GM23338 (cell line): ENCODE results near the gene NCK2. TPM values are rescaled to one million over a fixed set of nuclear protein-coding genes. Genes with fewer than 3 reads are reported as not detected.

Experiments used
- ATAC-seq: fragments of 200-7000 bp; cut with Tn5 transposase; 3 replicates; pipeline ENCODE4 v1.9.1; 2020
- DNase-seq: peaks from one replicate; pipeline ENCODE4 v3.0.0-alpha.2; 2015; ENCODE audit warnings: low spot score
- H2AFZ ChIP-seq: fragments of 200-600 bp; sonication (generic); 2 replicates; pipeline ENCODE4 v1.8.0; 2016; ENCODE audit warnings: antibody characterized with exemption, mild to moderate bottlenecking, moderate library complexity
- H3F3A ChIP-seq: fragments of 200-600 bp; sonication (generic); replicated peaks from 2 replicates; pipeline ENCODE4 v1.8.0; 2017; ENCODE audit warnings: antibody characterized with exemption, mixed run types, low read depth
- H3K27ac ChIP-seq: fragments of 200-600 bp; sonication (generic); 2 replicates; pipeline ENCODE4 v1.6.1; 2016; ENCODE audit warnings: low read depth
- H3K27me3 ChIP-seq: fragments of 200-600 bp; sonication (generic); 2 replicates; pipeline ENCODE4 v1.8.0; 2016; ENCODE audit warnings: mild to moderate bottlenecking, mixed run types, moderate library complexity; ENCODE audit not compliant: insufficient read depth
- H3K36me3 ChIP-seq: fragments of 200-600 bp; sonication (generic); 2 replicates; pipeline ENCODE4 v1.8.0; 2016; ENCODE audit warnings: mild to moderate bottlenecking; ENCODE audit not compliant: insufficient read depth
- H3K4me1 ChIP-seq: fragments of 200-600 bp; sonication (generic); 2 replicates; pipeline ENCODE4 v1.8.0; 2016; ENCODE audit warnings: mild to moderate bottlenecking, moderate library complexity; ENCODE audit not compliant: insufficient read depth
- H3K4me2 ChIP-seq: fragments of 200-600 bp; sonication (generic); 2 replicates; pipeline ENCODE4 v1.7.1; 2017; ENCODE audit warnings: mixed run types
- H3K4me3 ChIP-seq: fragments of 200-600 bp; sonication (generic); 2 replicates; pipeline ENCODE4 v1.6.1; 2016; ENCODE audit warnings: mixed run types
- H3K79me2 ChIP-seq: fragments of 200-600 bp; sonication (generic); replicated peaks from 2 replicates; pipeline ENCODE4 v1.8.0; 2017; ENCODE audit warnings: mild to moderate bottlenecking; ENCODE audit not compliant: insufficient read depth
- H3K9me2 ChIP-seq: fragments of 200-600 bp; sonication (generic); 2 replicates; pipeline ENCODE4 v1.8.0; 2017; ENCODE audit not compliant: insufficient read depth
- H4K20me1 ChIP-seq: fragments of 200-600 bp; sonication (generic); replicated peaks from 2 replicates; pipeline ENCODE4 v1.8.0; 2017; ENCODE audit warnings: mild to moderate bottlenecking; ENCODE audit not compliant: insufficient read depth
- H3K27ac Mint-ChIP-seq: 2 replicates; pipeline ENCODE4 v1.8.0; 2020; ENCODE audit warnings: inconsistent platforms, mild to moderate bottlenecking, moderate library complexity, mixed read lengths
- H3K27me3 Mint-ChIP-seq: 3 replicates; pipeline ENCODE4 v1.8.0; 2022; ENCODE audit warnings: low read depth, mild to moderate bottlenecking, moderate library complexity, mixed read lengths, inconsistent platforms; ENCODE audit not compliant: insufficient read depth, poor library complexity
- H3K36me3 Mint-ChIP-seq: 3 replicates; pipeline ENCODE4 v1.8.0; 2021; ENCODE audit warnings: low read depth, mild to moderate bottlenecking, inconsistent platforms, moderate library complexity, mixed read lengths
- H3K4me1 Mint-ChIP-seq: 3 replicates; pipeline ENCODE4 v1.8.0; 2020; ENCODE audit warnings: mild to moderate bottlenecking, inconsistent platforms, mixed read lengths
- H3K4me3 Mint-ChIP-seq: 3 replicates; pipeline ENCODE4 v1.8.0; 2021; ENCODE audit warnings: moderate library complexity, mild to moderate bottlenecking, inconsistent platforms, mixed read lengths
- H3K9me3 Mint-ChIP-seq: 3 replicates; pipeline ENCODE4 v1.8.0; 2020; ENCODE audit warnings: moderate library complexity, mild to moderate bottlenecking, inconsistent platforms, mixed read lengths
- CREB1 ChIP-seq: fragments of 250-450 bp; sonication (Bioruptor Pico); IDR thresholded peaks from 2 replicates; pipeline ENCODE4 v1.5.0; 2020; ENCODE audit warnings: low read depth, mild to moderate bottlenecking, moderate library complexity
- CTCF ChIP-seq, 2 experiments: fragments of 200-600 bp in 1 of 2; sonication (generic) in 1 of 2; conservative IDR thresholded peaks; 2 replicates each; pipeline versions ENCODE4 v1.5.1 to v1.6.1; 2016 to 2017; ENCODE audit warnings: antibody characterized with exemption in 2 of 2, low read depth in 2 of 2, mild to moderate bottlenecking in 2 of 2, moderate library complexity in 1 of 2
- ETS1 ChIP-seq: IDR thresholded peaks from 2 replicates; pipeline ENCODE4 v1.6.1; 2016; ENCODE audit warnings: antibody characterized with exemption
- EZH2 ChIP-seq: fragments of 200-600 bp; sonication (generic); IDR thresholded peaks from one replicate; pipeline ENCODE4 v1.8.0; 2017; ENCODE audit warnings: antibody characterized with exemption, mild to moderate bottlenecking, low read depth; ENCODE audit not compliant: unreplicated experiment
- EZH2phosphoT487 ChIP-seq: fragments of 200-600 bp; sonication (generic); IDR thresholded peaks from one replicate; pipeline ENCODE4 v1.8.1; 2018; ENCODE audit warnings: antibody characterized with exemption; ENCODE audit not compliant: unreplicated experiment
- JUNB ChIP-seq: IDR thresholded peaks from one replicate; pipeline ENCODE4 v1.6.1; 2016; ENCODE audit warnings: antibody characterized with exemption; ENCODE audit not compliant: unreplicated experiment
- POLR2AphosphoS5 ChIP-seq: IDR thresholded peaks from 2 replicates; pipeline ENCODE4 v1.6.1; 2016; ENCODE audit warnings: antibody characterized with exemption, low read depth
- REST ChIP-seq: IDR thresholded peaks from one replicate; pipeline ENCODE4 v1.6.1; 2018; ENCODE audit warnings: antibody characterized with exemption; ENCODE audit not compliant: unreplicated experiment
- ZNF114 ChIP-seq: fragments of 250-450 bp; sonication (Bioruptor Pico); IDR thresholded peaks from 2 replicates; pipeline ENCODE4 v1.5.0; 2020; ENCODE audit warnings: mild to moderate bottlenecking, moderate library complexity
- ZNF331 ChIP-seq: fragments of 250-450 bp; sonication (Bioruptor Pico); IDR thresholded peaks from 2 replicates; pipeline ENCODE4 v1.5.0; 2020; ENCODE audit warnings: low read depth, mild to moderate bottlenecking, moderate library complexity
- ZNF462 ChIP-seq: fragments of 250-450 bp; sonication (Bioruptor Pico); IDR thresholded peaks from 2 replicates; pipeline ENCODE4 v1.5.0; 2020; ENCODE audit warnings: mild to moderate bottlenecking, moderate library complexity
- polyA plus RNA-seq: library from polyadenylated mRNA; unstranded; fragments of >200 nt; fragmentation: Nextera tagmentation; extraction: Ambion mirVana; gene quantifications from 2 replicates; pipeline ENCODE4 v1.2.1, GENCODE V29; 2016
- total RNA-seq: library from RNA; depleted of rRNA; stranded (reverse); fragments of >200 nt; shearing (Covaris generic); gene quantifications from 2 replicates; pipeline ENCODE4 v1.2.3, GENCODE V29; 2014

Gene NCK2
- total and polyA plus RNA-seq, 2 experiments from 2014 or later = 26.9 to 59.9 TPM

- TF ChIP-seq REST = no peak
- no peak for TF ChIP-seq ETS1
- TF ChIP-seq ZNF331 = no peak
- TF ChIP-seq EZH2 = no peak
Observed at GRCh38 chr2:105782123-105782522, 37.4 kb downstream of the NCK2 start (continued).

GRCh38 chr2:105782646-105783045 lies 37.9 kb downstream of the NCK2 start:
- peaks cover 52% of the 10 kb centered on the region for H4K20me1 ChIP-seq
- H3K27ac Mint-ChIP-seq = no peak overlapping the region
- no peak for TF ChIP-seq ZNF462
- no peak for TF ChIP-seq ZNF114 (CRISPR knock-in tag)
- no peak for TF ChIP-seq EZH2phosphoT487
- no peak for TF ChIP-seq ETS1
- no peak for TF ChIP-seq EZH2
- no peak for TF ChIP-seq CREB1
- no peak for TF ChIP-seq JUNB
- no peak for TF ChIP-seq CTCF (conservative IDR thresholded peaks at IDR 0.05; ENCODE audit: low read depth in 2 of 2)
- no peak for TF ChIP-seq POLR2AphosphoS5
- TF ChIP-seq ZNF331 = no peak

More at GRCh38 chr2:105782646-105783045, 37.9 kb downstream of the NCK2 start:
- H3K27me3 ChIP-seq = no peaks in the 10 kb centered on the region
- no peaks in the 10 kb centered on the region for H3K36me3 ChIP-seq
- Mint-ChIP-seq H3K27me3 (peaks cover 12% of the 10 kb centered on the region), H3K4me1 (peaks cover 59% of the 10 kb centered on the region), H3K4me3 (no peak overlapping the region), H3K36me3 (no peaks in the 10 kb centered on the region), H3K9me3 (no peaks in the 10 kb centered on the region; the same call in 2 of the 3 replicates)
- no peak for DNase-seq
- no peaks in the 10 kb centered on the region for H3K9me2 ChIP-seq
- no peak overlapping the region for H3K4me2 ChIP-seq
- H3K4me3 ChIP-seq = no peak overlapping the region
- H2AFZ ChIP-seq = no peak overlapping the region
- no peak overlapping the region for H3K27ac ChIP-seq
- no peaks in the 10 kb centered on the region for H3F3A ChIP-seq
- peaks cover 94% of the 10 kb centered on the region for H3K79me2 ChIP-seq
- ATAC-seq = no peak
- H3K4me1 ChIP-seq = peaks cover 14% of the 10 kb centered on the region
